Measurements from ENCODE around the gene IMMP2L. TPM values are rescaled to one million over a fixed set of nuclear protein-coding genes. Genes with fewer than 3 reads are reported as not detected.

IMMP2L gene
- polyA plus RNA-seq, 1 donor (not counting 4 experiments of a cell fraction or from before 2014, with no cell fraction given), result 14.1 TPM

- no peaks in the 10 kb centered on the region for H4K20me1 ChIP-seq (ENCODE audit: control insufficient read depth, extremely low read depth, insufficient read depth, low read length)
Measured at GRCh38 chr7:111541067-111541466, 21.2 kb downstream of the IMMP2L start.

DNA sequence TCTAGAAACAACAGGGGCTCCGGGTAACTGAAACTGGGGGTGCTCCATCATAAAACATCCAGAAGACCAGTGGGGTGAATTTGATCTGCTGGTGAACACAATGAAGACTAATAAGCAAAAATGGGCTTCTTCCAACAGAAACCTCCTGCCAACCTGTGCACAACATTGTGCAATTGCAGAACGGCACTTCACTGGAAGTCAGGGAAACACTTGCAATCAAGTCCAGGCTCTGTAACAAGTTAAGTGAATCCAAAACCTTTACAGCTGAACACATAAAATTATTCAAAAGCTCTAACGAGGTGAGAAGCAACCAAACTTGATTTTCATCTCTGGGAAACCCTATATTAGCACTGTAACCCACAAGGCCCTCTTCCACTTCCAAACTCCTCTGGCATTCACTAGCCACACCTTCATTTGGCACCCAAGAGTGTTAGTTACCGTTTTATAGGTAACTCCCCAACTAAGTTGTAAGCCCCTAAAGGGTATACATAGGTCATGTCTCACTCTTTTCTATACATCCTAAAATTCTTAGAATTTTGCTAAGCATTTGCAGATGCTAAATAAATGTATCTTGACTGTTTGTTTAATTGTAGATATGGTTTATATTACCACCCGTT, 22.0 kb downstream of the IMMP2L start:
- Histone ChIP-seq H3K27me3 (ENCODE audit: control insufficient read depth, extremely low read depth, insufficient read depth, low read length) (no peaks in the 10 kb centered on the region), H3K9me1 (ENCODE audit: control insufficient read depth, extremely low read depth, insufficient read depth, low read length) (no peaks in the 10 kb centered on the region), H3K9me3 (ENCODE audit: control insufficient read depth, low read depth, low read length) (no peaks in the 10 kb centered on the region), H3K4me3 (ENCODE audit: control insufficient read depth in 2 of 3, extremely low read depth in 1 of 3, insufficient read depth in 2 of 3, low read depth in 1 of 3, low read length in 3 of 3) (no peak overlapping the region), H3K36me3 (ENCODE audit: control insufficient read depth in 2 of 2, extremely low read depth in 1 of 2, insufficient read depth in 2 of 2, low read length in 2 of 2) (peaks cover 0 to 2% of the 10 kb centered on the region in 2 experiments), H3K4me1 (ENCODE audit: control insufficient read depth, extremely low read depth, insufficient read depth, low read length) (no peaks in the 10 kb centered on the region), H3K27ac (ENCODE audit: control insufficient read depth, insufficient read depth, low read length) (no peak overlapping the region), H4K20me1 (ENCODE audit: control insufficient read depth, extremely low read depth, insufficient read depth, low read length) (no peaks in the 10 kb centered on the region), H3K4me2 (ENCODE audit: control insufficient read depth, extremely low read depth, insufficient read depth, low read depth, low read length) (no peak overlapping the region), H2AFZ (ENCODE audit: control insufficient read depth, low read length) (no peak overlapping the region), H3K9ac (ENCODE audit: control insufficient read depth, extremely low read depth, insufficient read depth, low read length) (no peak overlapping the region), H3K79me2 (ENCODE audit: control insufficient read depth, insufficient read depth, low read length) (no peaks in the 10 kb centered on the region)
- DNase-seq (ENCODE audit: low read depth, low spot score) (no peak), FAIRE-seq (no peak)
- TF ChIP-seq CTCF (optimal IDR thresholded peaks at IDR 0.05 in 1 of 3, IDR thresholded peaks at IDR 0.05 in 1 of 3, conservative IDR thresholded peaks at IDR 0.05 in 1 of 3; ENCODE audit: extremely low read depth in 1 of 3, insufficient read depth in 2 of 3, low read length in 3 of 3), result no peak
- TF ChIP-seq EZH2 (IDR thresholded peaks at IDR 0.05; ENCODE audit: low read length), result no peak
- dilution Hi-C loops (cut with MboI; ENCODE audit: extremely low pct_ligation_motif_present, low sequenced_read_pairs), result no loop called here

More at GRCh38 chr7:111541067-111541466, 21.2 kb downstream of the IMMP2L start:
- FAIRE-seq (no peak), DNase-seq (ENCODE audit: low read depth, low spot score) (no peak)
- Histone ChIP-seq H3K9me3 (ENCODE audit: control insufficient read depth, low read depth, low read length) (no peaks in the 10 kb centered on the region), H3K4me1 (ENCODE audit: control insufficient read depth, extremely low read depth, insufficient read depth, low read length) (no peaks in the 10 kb centered on the region), H3K27me3 (ENCODE audit: control insufficient read depth, extremely low read depth, insufficient read depth, low read length) (no peaks in the 10 kb centered on the region), H3K27ac (ENCODE audit: control insufficient read depth, insufficient read depth, low read length) (no peak overlapping the region), H3K4me2 (ENCODE audit: control insufficient read depth, extremely low read depth, insufficient read depth, low read depth, low read length) (no peak overlapping the region), H2AFZ (ENCODE audit: control insufficient read depth, low read length) (no peak overlapping the region), H3K9me1 (ENCODE audit: control insufficient read depth, extremely low read depth, insufficient read depth, low read length) (no peaks in the 10 kb centered on the region), H3K4me3 (ENCODE audit: control insufficient read depth in 2 of 3, extremely low read depth in 1 of 3, insufficient read depth in 2 of 3, low read depth in 1 of 3, low read length in 3 of 3) (no peak overlapping the region), H3K9ac (ENCODE audit: control insufficient read depth, extremely low read depth, insufficient read depth, low read length) (no peak overlapping the region), H3K36me3 (ENCODE audit: control insufficient read depth in 2 of 2, extremely low read depth in 1 of 2, insufficient read depth in 2 of 2, low read length in 2 of 2) (peaks cover 0 to 2% of the 10 kb centered on the region in 2 experiments), H3K79me2 (ENCODE audit: control insufficient read depth, insufficient read depth, low read length) (no peaks in the 10 kb centered on the region)
- TF ChIP-seq CTCF (optimal IDR thresholded peaks at IDR 0.05 in 1 of 3, IDR thresholded peaks at IDR 0.05 in 1 of 3, conservative IDR thresholded peaks at IDR 0.05 in 1 of 3; ENCODE audit: extremely low read depth in 1 of 3, insufficient read depth in 2 of 3, low read length in 3 of 3), result no peak
- TF ChIP-seq EZH2 (IDR thresholded peaks at IDR 0.05; ENCODE audit: low read length), result no peak
- dilution Hi-C loops (cut with MboI; ENCODE audit: extremely low pct_ligation_motif_present, low sequenced_read_pairs), result no loop called here

Measured in keratinocyte (primary cell).